K562 (cell line): ENCODE data around the gene NUP160.

Experiments used
- BACH1 ChIP-seq: fragments of 200-800 bp; sonication (Bioruptor generic); IDR thresholded peaks from 2 replicates; pipeline ENCODE4 v1.6.1; 2016; ENCODE audit warnings: missing genetic modification characterization, missing compliant biosample characterization
- ESRRA ChIP-seq: fragments of 450-650 bp; IDR thresholded peaks from 2 replicates; pipeline ENCODE4 v1.6.1; 2014; ENCODE audit warnings: low read depth, mild to moderate bottlenecking, moderate library complexity, borderline replicate concordance
- MYC ChIP-seq, 2 experiments: fragments of 250-450 bp in 1 of 2; sonication (Bioruptor Pico) in 1 of 2; IDR thresholded peaks; 2 replicates each; pipeline versions ENCODE4 v1.5.1 to v1.6.1; 2012 to 2021; ENCODE audit warnings: low read depth in 2 of 2, borderline replicate concordance in 1 of 2, improper control_type of control experiment in 1 of 2, low read length in 1 of 2, mild to moderate bottlenecking in 1 of 2, moderate library complexity in 1 of 2
- MYNN ChIP-seq, 2 experiments: sonication (generic); formaldehyde crosslinking in 1 of 2; IDR thresholded peaks; 2 replicates each; pipeline versions ENCODE4 v1.5.0 to v1.6.1; 2016 to 2020; ENCODE audit warnings: antibody characterized with exemption in 1 of 2, missing genetic modification reagents in 1 of 2
- RBM39 ChIP-seq: fragments of 200-400 bp; formaldehyde crosslinking; optimal IDR thresholded peaks from 2 replicates; pipeline ENCODE3; 2018; ENCODE audit warnings: low read depth, low read length
- RNF2 ChIP-seq: sonication (generic); IDR thresholded peaks from 2 replicates; pipeline ENCODE4 v1.6.1; 2016
- SREBF2 ChIP-seq: sonication (generic); formaldehyde crosslinking; IDR thresholded peaks from 2 replicates; pipeline ENCODE4 v1.4.0; 2020; ENCODE audit warnings: mild to moderate bottlenecking, missing genetic modification reagents
- TAF15 ChIP-seq: fragments of 200-400 bp; formaldehyde crosslinking; IDR thresholded peaks from 2 replicates; pipeline ENCODE4 v1.6.1; 2017; ENCODE audit warnings: mild to moderate bottlenecking, low read depth, low read length, moderate library complexity
- TBL1XR1 ChIP-seq, 2 experiments: IDR thresholded peaks; 2 replicates each; pipeline ENCODE4 v1.6.1; 2012; ENCODE audit warnings: improper control_type of control experiment in 2 of 2, low read length in 2 of 2, mild to moderate bottlenecking in 1 of 2
- TF ChIP-seq, protein P1 (sequence below): fragments of 200-600 bp; sonication (generic); IDR thresholded peaks from one replicate; pipeline ENCODE4 v1.6.1; 2012; ENCODE audit warnings: mild to moderate bottlenecking, low read depth, low read length, inconsistent platforms
- TF ChIP-seq, protein P2 (sequence below), 3 experiments: IDR thresholded peaks in 2 of 3; conservative IDR thresholded peaks in 1 of 3; 2 replicates each; pipeline ENCODE4 v1.5.1; 2011 to 2012; ENCODE audit warnings: low read length in 3 of 3, mild to moderate bottlenecking in 3 of 3, control low read depth in 2 of 3, improper control_type of control experiment in 1 of 3, inconsistent platforms in 1 of 3, low read depth in 1 of 3, mixed read lengths in 1 of 3, moderate library complexity in 1 of 3; ENCODE audit not compliant: insufficient read depth in 2 of 3

DNA sequence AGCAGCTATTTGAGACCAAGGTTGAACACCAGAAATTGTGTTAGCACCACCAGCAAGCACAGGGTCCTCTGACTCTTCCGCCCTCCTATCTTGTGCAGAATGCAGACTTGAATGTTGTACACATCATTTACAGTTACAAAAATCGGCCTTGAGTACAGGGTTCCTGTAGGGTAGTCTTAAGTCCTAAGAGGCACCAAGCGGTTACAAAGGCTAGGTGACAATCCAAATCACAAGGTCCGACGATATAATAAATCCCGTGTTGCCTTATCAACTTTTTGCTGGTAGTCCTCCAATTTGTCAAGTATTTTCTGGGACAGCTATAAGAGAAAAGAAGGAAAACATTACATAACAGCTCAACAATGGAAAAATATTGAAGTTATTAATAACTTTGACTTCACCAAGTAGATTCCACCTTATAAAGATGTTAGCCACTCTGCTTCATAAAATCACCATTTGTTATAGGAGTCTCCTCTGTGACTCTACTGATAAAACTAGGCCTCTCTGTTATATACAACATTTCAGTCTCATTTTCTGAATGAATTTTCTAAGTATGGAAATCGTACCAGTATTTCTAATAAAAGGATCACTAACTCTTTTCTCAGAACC, 69.2 kb downstream of the NUP160 start:
- TF ChIP-seq, protein P1, sequence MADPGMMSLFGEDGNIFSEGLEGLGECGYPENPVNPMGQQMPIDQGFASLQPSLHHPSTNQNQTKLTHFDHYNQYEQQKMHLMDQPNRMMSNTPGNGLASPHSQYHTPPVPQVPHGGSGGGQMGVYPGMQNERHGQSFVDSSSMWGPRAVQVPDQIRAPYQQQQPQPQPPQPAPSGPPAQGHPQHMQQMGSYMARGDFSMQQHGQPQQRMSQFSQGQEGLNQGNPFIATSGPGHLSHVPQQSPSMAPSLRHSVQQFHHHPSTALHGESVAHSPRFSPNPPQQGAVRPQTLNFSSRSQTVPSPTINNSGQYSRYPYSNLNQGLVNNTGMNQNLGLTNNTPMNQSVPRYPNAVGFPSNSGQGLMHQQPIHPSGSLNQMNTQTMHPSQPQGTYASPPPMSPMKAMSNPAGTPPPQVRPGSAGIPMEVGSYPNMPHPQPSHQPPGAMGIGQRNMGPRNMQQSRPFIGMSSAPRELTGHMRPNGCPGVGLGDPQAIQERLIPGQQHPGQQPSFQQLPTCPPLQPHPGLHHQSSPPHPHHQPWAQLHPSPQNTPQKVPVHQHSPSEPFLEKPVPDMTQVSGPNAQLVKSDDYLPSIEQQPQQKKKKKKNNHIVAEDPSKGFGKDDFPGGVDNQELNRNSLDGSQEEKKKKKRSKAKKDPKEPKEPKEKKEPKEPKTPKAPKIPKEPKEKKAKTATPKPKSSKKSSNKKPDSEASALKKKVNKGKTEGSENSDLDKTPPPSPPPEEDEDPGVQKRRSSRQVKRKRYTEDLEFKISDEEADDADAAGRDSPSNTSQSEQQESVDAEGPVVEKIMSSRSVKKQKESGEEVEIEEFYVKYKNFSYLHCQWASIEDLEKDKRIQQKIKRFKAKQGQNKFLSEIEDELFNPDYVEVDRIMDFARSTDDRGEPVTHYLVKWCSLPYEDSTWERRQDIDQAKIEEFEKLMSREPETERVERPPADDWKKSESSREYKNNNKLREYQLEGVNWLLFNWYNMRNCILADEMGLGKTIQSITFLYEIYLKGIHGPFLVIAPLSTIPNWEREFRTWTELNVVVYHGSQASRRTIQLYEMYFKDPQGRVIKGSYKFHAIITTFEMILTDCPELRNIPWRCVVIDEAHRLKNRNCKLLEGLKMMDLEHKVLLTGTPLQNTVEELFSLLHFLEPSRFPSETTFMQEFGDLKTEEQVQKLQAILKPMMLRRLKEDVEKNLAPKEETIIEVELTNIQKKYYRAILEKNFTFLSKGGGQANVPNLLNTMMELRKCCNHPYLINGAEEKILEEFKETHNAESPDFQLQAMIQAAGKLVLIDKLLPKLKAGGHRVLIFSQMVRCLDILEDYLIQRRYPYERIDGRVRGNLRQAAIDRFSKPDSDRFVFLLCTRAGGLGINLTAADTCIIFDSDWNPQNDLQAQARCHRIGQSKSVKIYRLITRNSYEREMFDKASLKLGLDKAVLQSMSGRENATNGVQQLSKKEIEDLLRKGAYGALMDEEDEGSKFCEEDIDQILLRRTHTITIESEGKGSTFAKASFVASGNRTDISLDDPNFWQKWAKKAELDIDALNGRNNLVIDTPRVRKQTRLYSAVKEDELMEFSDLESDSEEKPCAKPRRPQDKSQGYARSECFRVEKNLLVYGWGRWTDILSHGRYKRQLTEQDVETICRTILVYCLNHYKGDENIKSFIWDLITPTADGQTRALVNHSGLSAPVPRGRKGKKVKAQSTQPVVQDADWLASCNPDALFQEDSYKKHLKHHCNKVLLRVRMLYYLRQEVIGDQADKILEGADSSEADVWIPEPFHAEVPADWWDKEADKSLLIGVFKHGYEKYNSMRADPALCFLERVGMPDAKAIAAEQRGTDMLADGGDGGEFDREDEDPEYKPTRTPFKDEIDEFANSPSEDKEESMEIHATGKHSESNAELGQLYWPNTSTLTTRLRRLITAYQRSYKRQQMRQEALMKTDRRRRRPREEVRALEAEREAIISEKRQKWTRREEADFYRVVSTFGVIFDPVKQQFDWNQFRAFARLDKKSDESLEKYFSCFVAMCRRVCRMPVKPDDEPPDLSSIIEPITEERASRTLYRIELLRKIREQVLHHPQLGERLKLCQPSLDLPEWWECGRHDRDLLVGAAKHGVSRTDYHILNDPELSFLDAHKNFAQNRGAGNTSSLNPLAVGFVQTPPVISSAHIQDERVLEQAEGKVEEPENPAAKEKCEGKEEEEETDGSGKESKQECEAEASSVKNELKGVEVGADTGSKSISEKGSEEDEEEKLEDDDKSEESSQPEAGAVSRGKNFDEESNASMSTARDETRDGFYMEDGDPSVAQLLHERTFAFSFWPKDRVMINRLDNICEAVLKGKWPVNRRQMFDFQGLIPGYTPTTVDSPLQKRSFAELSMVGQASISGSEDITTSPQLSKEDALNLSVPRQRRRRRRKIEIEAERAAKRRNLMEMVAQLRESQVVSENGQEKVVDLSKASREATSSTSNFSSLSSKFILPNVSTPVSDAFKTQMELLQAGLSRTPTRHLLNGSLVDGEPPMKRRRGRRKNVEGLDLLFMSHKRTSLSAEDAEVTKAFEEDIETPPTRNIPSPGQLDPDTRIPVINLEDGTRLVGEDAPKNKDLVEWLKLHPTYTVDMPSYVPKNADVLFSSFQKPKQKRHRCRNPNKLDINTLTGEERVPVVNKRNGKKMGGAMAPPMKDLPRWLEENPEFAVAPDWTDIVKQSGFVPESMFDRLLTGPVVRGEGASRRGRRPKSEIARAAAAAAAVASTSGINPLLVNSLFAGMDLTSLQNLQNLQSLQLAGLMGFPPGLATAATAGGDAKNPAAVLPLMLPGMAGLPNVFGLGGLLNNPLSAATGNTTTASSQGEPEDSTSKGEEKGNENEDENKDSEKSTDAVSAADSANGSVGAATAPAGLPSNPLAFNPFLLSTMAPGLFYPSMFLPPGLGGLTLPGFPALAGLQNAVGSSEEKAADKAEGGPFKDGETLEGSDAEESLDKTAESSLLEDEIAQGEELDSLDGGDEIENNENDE: no peak
- TF ChIP-seq, protein P2, sequence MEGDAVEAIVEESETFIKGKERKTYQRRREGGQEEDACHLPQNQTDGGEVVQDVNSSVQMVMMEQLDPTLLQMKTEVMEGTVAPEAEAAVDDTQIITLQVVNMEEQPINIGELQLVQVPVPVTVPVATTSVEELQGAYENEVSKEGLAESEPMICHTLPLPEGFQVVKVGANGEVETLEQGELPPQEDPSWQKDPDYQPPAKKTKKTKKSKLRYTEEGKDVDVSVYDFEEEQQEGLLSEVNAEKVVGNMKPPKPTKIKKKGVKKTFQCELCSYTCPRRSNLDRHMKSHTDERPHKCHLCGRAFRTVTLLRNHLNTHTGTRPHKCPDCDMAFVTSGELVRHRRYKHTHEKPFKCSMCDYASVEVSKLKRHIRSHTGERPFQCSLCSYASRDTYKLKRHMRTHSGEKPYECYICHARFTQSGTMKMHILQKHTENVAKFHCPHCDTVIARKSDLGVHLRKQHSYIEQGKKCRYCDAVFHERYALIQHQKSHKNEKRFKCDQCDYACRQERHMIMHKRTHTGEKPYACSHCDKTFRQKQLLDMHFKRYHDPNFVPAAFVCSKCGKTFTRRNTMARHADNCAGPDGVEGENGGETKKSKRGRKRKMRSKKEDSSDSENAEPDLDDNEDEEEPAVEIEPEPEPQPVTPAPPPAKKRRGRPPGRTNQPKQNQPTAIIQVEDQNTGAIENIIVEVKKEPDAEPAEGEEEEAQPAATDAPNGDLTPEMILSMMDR (IDR thresholded peaks at IDR 0.05 in 2 of 3, conservative IDR thresholded peaks at IDR 0.05 in 1 of 3; ENCODE audit: insufficient read depth in 2 of 3, low read depth in 1 of 3, low read length in 3 of 3): no peak
- TF ChIP-seq TBL1XR1 (IDR thresholded peaks at IDR 0.05; ENCODE audit: low read length in 2 of 2) (no peak), MYNN (IDR thresholded peaks at IDR 0.05) (no peak), MYNN (CRISPR knock-in tag; IDR thresholded peaks at IDR 0.05) (no peak), RNF2 (no peak), SREBF2 (CRISPR knock-in tag) (no peak), MYC (IDR thresholded peaks at IDR 0.05; ENCODE audit: low read depth, low read length) (no peak), MYC (CRISPR knock-in tag; IDR thresholded peaks at IDR 0.05; ENCODE audit: borderline replicate concordance, low read depth) (no peak), ESRRA (no peak), TAF15 (no peak), RBM39 (no peak), BACH1 (no peak)
